HepG2 (cell line): ENCODE data around the gene CST4. TPM values are rescaled to one million over a fixed set of nuclear protein-coding genes. Genes with fewer than 3 reads are reported as not detected.
A peak's percentile ranks its signal among the peaks of the same experiment; 100 is the strongest.

Experiments
- CEBPG ChIP-seq: IDR thresholded peaks from 2 replicates; pipeline ENCODE4 v1.6.1; 2016
- ISX ChIP-seq: sonication (generic); formaldehyde crosslinking; conservative IDR thresholded peaks from 2 replicates; pipeline ENCODE4 v1.5.0; 2020; ENCODE audit warnings: missing genetic modification reagents
- NR1H2 ChIP-seq: sonication (generic); formaldehyde crosslinking; IDR thresholded peaks from 2 replicates; pipeline ENCODE4 v1.8.1; 2022; ENCODE audit warnings: low read depth, missing genetic modification reagents, borderline replicate concordance
- ONECUT2 ChIP-seq: sonication (generic); formaldehyde crosslinking; IDR thresholded peaks from 2 replicates; pipeline ENCODE4 v1.4.0; 2020; ENCODE audit warnings: missing genetic modification reagents
- PHF8 ChIP-seq: sonication (generic); formaldehyde crosslinking; IDR thresholded peaks from 2 replicates; pipeline ENCODE4 v1.5.0; 2020; ENCODE audit warnings: missing genetic modification reagents
- POLR2G ChIP-seq: fragments of 200-400 bp; formaldehyde crosslinking; IDR thresholded peaks from 2 replicates; pipeline ENCODE4 v1.6.1; 2018; ENCODE audit warnings: mild to moderate bottlenecking, low read depth, low read length, moderate library complexity
- RAD21 ChIP-seq: fragments of 450-650 bp; formaldehyde crosslinking; IDR thresholded peaks from 2 replicates; pipeline ENCODE4 v1.5.0; 2020; ENCODE audit warnings: mild to moderate bottlenecking
- RCOR2 ChIP-seq: IDR thresholded peaks from 2 replicates; pipeline ENCODE4 v1.6.1; 2016; ENCODE audit warnings: missing biosample characterization, missing genetic modification reagents
- SP2 ChIP-seq: sonication (generic); formaldehyde crosslinking; IDR thresholded peaks from 2 replicates; pipeline ENCODE4 v1.5.1; 2020; ENCODE audit warnings: mild to moderate bottlenecking, missing genetic modification reagents
- ZBTB34 ChIP-seq: sonication (generic); formaldehyde crosslinking; IDR thresholded peaks from 2 replicates; pipeline ENCODE4 v1.8.0; 2022; ENCODE audit warnings: mild to moderate bottlenecking, missing genetic modification reagents
- ZKSCAN8 ChIP-seq: IDR thresholded peaks from 2 replicates; pipeline ENCODE4 v1.6.1; 2016; ENCODE audit warnings: borderline replicate concordance, missing genetic modification reagents, missing compliant biosample characterization
- ZNF232 ChIP-seq: sonication (generic); formaldehyde crosslinking; IDR thresholded peaks from 2 replicates; pipeline ENCODE4 v1.4.0; 2020; ENCODE audit warnings: missing genetic modification reagents, borderline replicate concordance
- ZNF614 ChIP-seq: IDR thresholded peaks from 2 replicates; pipeline ENCODE4 v1.6.1; 2018; ENCODE audit warnings: missing biosample characterization, missing genetic modification reagents, inconsistent platforms, borderline replicate concordance
- ZNF792 ChIP-seq: IDR thresholded peaks from 2 replicates; pipeline ENCODE4 v1.6.1; 2016
- polyA plus RNA-seq, 8 experiments: library from polyadenylated mRNA; depleted of rRNA in 3 of 8; stranded (reverse) in 7 of 8; unstranded in 1 of 8; fragments of >200 nt; fragmentation: Illumina TruSeq in 4 of 8; extraction: Trizol in 4 of 8; gene quantifications; 2 replicates each; pipeline versions ENCODE4 v1.2.1 to v1.2.3, GENCODE V29; 2011 to 2016; ENCODE audit warnings: low read depth in 4 of 8, missing spikeins in 1 of 8, mixed read lengths in 1 of 8; ENCODE audit not compliant: insufficient read depth in 1 of 8
- total RNA-seq, 5 experiments: library from RNA; depleted of rRNA; stranded (reverse); fragments of >200 nt; fragmentation: Illumina TruSeq; extraction: Trizol; gene quantifications; 2 replicates each; pipeline ENCODE4 v1.2.3, GENCODE V29; 2016; ENCODE audit warnings: low read depth in 1 of 5
- TF ChIP-seq, protein P1 (sequence below): sonication (generic); formaldehyde crosslinking; IDR thresholded peaks from 2 replicates; pipeline ENCODE4 v1.8.0; 2022; ENCODE audit warnings: mild to moderate bottlenecking, missing genetic modification reagents, moderate library complexity
- TF ChIP-seq, protein P2 (sequence below): sonication (generic); formaldehyde crosslinking; IDR thresholded peaks from 2 replicates; pipeline ENCODE4 v1.4.0; 2020; ENCODE audit warnings: low read depth, mild to moderate bottlenecking, missing genetic modification reagents
- TF ChIP-seq, protein P3 (sequence below): sonication (generic); formaldehyde crosslinking; IDR thresholded peaks from 2 replicates; pipeline ENCODE4 v1.5.0; 2020; ENCODE audit warnings: mild to moderate bottlenecking, missing genetic modification reagents
- TF ChIP-seq, protein P4 (sequence below): IDR thresholded peaks from 2 replicates; pipeline ENCODE4 v1.6.1; 2016; ENCODE audit warnings: low read depth, missing genetic modification reagents, missing compliant biosample characterization

The CST4 gene
- total and polyA plus RNA-seq, 2 of the 13 experiments (the other 11 are each of a cell fraction or from before 2014, with no cell fraction given): not detected

GRCh38 chr20:23640671-23641667 is 47.9 kb downstream of the CST4 start (continued):
- TF ChIP-seq ONECUT2 (CRISPR knock-in tag) (no peak), RAD21 (CRISPR knock-in tag) (no peak), RCOR2 (CRISPR knock-in tag) (peak; percentile 49; the same call in 1 of the 2 replicates), ZBTB34 (CRISPR knock-in tag) (peak; percentile 73; the same call in 1 of the 2 replicates), ISX (CRISPR knock-in tag) (no peak), ZNF792 (CRISPR knock-in tag) (0 out of 2 replicates have a peak, but pooled peaks have one; percentile 67), ZKSCAN8 (CRISPR knock-in tag) (peak; percentile 68; the same call in 1 of the 2 replicates), ZNF614 (CRISPR knock-in tag) (peak; percentile 59; the same call in 1 of the 2 replicates), ZNF232 (CRISPR knock-in tag) (peak; percentile 61; the same call in 1 of the 2 replicates), CEBPG (CRISPR knock-in tag) (peak; percentile 77), POLR2G (peak; percentile 58), SP2 (CRISPR knock-in tag) (no peak; the same call in 1 of the 2 replicates), NR1H2 (CRISPR knock-in tag) (no peak), PHF8 (peak; percentile 17; the same call in 1 of the 2 replicates)
- TF ChIP-seq, protein P1, sequence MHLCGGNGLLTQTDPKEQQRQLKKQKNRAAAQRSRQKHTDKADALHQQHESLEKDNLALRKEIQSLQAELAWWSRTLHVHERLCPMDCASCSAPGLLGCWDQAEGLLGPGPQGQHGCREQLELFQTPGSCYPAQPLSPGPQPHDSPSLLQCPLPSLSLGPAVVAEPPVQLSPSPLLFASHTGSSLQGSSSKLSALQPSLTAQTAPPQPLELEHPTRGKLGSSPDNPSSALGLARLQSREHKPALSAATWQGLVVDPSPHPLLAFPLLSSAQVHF: no peak
- TF ChIP-seq, protein P2, sequence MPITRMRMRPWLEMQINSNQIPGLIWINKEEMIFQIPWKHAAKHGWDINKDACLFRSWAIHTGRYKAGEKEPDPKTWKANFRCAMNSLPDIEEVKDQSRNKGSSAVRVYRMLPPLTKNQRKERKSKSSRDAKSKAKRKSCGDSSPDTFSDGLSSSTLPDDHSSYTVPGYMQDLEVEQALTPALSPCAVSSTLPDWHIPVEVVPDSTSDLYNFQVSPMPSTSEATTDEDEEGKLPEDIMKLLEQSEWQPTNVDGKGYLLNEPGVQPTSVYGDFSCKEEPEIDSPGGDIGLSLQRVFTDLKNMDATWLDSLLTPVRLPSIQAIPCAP (CRISPR knock-in tag): no peak
- TF ChIP-seq, protein P3, sequence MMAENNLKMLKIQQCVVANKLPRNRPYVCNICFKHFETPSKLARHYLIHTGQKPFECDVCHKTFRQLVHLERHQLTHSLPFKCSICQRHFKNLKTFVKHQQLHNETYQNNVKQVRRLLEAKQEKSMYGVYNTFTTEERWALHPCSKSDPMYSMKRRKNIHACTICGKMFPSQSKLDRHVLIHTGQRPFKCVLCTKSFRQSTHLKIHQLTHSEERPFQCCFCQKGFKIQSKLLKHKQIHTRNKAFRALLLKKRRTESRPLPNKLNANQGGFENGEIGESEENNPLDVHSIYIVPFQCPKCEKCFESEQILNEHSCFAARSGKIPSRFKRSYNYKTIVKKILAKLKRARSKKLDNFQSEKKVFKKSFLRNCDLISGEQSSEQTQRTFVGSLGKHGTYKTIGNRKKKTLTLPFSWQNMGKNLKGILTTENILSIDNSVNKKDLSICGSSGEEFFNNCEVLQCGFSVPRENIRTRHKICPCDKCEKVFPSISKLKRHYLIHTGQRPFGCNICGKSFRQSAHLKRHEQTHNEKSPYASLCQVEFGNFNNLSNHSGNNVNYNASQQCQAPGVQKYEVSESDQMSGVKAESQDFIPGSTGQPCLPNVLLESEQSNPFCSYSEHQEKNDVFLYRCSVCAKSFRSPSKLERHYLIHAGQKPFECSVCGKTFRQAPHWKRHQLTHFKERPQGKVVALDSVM: no peak
- TF ChIP-seq, protein P4, sequence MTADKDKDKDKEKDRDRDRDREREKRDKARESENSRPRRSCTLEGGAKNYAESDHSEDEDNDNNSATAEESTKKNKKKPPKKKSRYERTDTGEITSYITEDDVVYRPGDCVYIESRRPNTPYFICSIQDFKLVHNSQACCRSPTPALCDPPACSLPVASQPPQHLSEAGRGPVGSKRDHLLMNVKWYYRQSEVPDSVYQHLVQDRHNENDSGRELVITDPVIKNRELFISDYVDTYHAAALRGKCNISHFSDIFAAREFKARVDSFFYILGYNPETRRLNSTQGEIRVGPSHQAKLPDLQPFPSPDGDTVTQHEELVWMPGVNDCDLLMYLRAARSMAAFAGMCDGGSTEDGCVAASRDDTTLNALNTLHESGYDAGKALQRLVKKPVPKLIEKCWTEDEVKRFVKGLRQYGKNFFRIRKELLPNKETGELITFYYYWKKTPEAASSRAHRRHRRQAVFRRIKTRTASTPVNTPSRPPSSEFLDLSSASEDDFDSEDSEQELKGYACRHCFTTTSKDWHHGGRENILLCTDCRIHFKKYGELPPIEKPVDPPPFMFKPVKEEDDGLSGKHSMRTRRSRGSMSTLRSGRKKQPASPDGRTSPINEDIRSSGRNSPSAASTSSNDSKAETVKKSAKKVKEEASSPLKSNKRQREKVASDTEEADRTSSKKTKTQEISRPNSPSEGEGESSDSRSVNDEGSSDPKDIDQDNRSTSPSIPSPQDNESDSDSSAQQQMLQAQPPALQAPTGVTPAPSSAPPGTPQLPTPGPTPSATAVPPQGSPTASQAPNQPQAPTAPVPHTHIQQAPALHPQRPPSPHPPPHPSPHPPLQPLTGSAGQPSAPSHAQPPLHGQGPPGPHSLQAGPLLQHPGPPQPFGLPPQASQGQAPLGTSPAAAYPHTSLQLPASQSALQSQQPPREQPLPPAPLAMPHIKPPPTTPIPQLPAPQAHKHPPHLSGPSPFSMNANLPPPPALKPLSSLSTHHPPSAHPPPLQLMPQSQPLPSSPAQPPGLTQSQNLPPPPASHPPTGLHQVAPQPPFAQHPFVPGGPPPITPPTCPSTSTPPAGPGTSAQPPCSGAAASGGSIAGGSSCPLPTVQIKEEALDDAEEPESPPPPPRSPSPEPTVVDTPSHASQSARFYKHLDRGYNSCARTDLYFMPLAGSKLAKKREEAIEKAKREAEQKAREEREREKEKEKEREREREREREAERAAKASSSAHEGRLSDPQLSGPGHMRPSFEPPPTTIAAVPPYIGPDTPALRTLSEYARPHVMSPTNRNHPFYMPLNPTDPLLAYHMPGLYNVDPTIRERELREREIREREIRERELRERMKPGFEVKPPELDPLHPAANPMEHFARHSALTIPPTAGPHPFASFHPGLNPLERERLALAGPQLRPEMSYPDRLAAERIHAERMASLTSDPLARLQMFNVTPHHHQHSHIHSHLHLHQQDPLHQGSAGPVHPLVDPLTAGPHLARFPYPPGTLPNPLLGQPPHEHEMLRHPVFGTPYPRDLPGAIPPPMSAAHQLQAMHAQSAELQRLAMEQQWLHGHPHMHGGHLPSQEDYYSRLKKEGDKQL (CRISPR knock-in tag): no peak
